ENCODE data around the gene MFF. TPM values are rescaled to one million over a fixed set of nuclear protein-coding genes. Genes with fewer than 3 reads are reported as not detected.

The MFF gene
- total RNA-seq, 4 donors from 2014 or later: 94.5 to 151 (median 131) TPM

Other genes with a start within 250 kb of the MFF start
- gene COL4A4, start 161.0 kb upstream of the MFF start, total RNA-seq: 10 to 100 TPM in 1 of 4 donors, 1 to 10 TPM in 3; 2.0 to 11.4 (median 5.7) TPM
- 10 to 100 TPM in 1 of 4 donors, 1 to 10 TPM in 3; 1.9 to 66.8 (median 3.8) TPM for gene COL4A3, start 160.6 kb upstream of the MFF start, total RNA-seq
- not detected for gene TM4SF20, start 54.1 kb downstream of the MFF start, total RNA-seq
- gene SCYGR1, start 62.7 kb downstream of the MFF start, total RNA-seq: not detected
- 10 to 100 TPM; 55.1 to 75.6 (median 61.5) TPM for gene AGFG1, start 146.9 kb downstream of the MFF start, total RNA-seq

All from gastrocnemius medialis (tissue), 4 donors.